Measurements from ENCODE around the gene SLC9C1.
A peak's percentile ranks its signal among the peaks of the same experiment; 100 is the strongest.

Gene SLC9C1

GRCh38 chr3:112122870-112123269 lies 171.1 kb downstream of the SLC9C1 start:
- Histone ChIP-seq H3K4me3 (replicated peaks; ENCODE audit: low read depth, low read length) (no peak overlapping the region), H3K36me3 (ENCODE audit: control insufficient read depth, insufficient read depth, low read length) (peaks cover 28% of the 10 kb centered on the region), H3K27me3 (replicated peaks; ENCODE audit: control insufficient read depth, insufficient read depth, low read length) (no peaks in the 10 kb centered on the region)
- TF ChIP-seq CTCF (IDR thresholded peaks at IDR 0.05; ENCODE audit: insufficient read depth, low read length, poor library complexity, severe bottlenecking): no peak
- no peak for DNase-seq (ENCODE audit: extremely low read depth, insufficient read length)

- DNase-seq (ENCODE audit: extremely low read depth, insufficient read length): no peak
- Histone ChIP-seq H3K4me3 (replicated peaks; ENCODE audit: low read depth, low read length) (no peak overlapping the region), H3K36me3 (ENCODE audit: control insufficient read depth, insufficient read depth, low read length) (peaks cover 28% of the 10 kb centered on the region), H3K27me3 (replicated peaks; ENCODE audit: control insufficient read depth, insufficient read depth, low read length) (no peaks in the 10 kb centered on the region)
- no peak for TF ChIP-seq CTCF (IDR thresholded peaks at IDR 0.05; ENCODE audit: insufficient read depth, low read length, poor library complexity, severe bottlenecking)
Measured at GRCh38 chr3:112121577-112122547, 172.2 kb downstream of the SLC9C1 start.

- Histone ChIP-seq H3K27me3 (replicated peaks; ENCODE audit: control insufficient read depth, insufficient read depth, low read length) (no peaks in the 10 kb centered on the region), H3K4me3 (replicated peaks; ENCODE audit: low read depth, low read length) (no peak overlapping the region)
- DNase-seq (ENCODE audit: extremely low read depth, insufficient read length): peak; percentile 61
Measured at GRCh38 chr3:112119962-112120836, 173.8 kb downstream of the SLC9C1 start.

GRCh38 chr3:112117841-112118571 lies 176.0 kb downstream of the SLC9C1 start:
- peak; percentile 30 for TF ChIP-seq CTCF (IDR thresholded peaks at IDR 0.05; ENCODE audit: insufficient read depth, low read length, poor library complexity, severe bottlenecking)
- Histone ChIP-seq H3K4me3 (replicated peaks; ENCODE audit: low read depth, low read length) (no peak overlapping the region), H3K36me3 (ENCODE audit: control insufficient read depth, insufficient read depth, low read length) (peaks cover 7% of the 10 kb centered on the region), H3K27me3 (replicated peaks; ENCODE audit: control insufficient read depth, insufficient read depth, low read length) (no peaks in the 10 kb centered on the region)
- no peak for DNase-seq (ENCODE audit: extremely low read depth, insufficient read length)

More at GRCh38 chr3:112119962-112120836, 173.8 kb downstream of the SLC9C1 start:
- peaks cover 16% of the 10 kb centered on the region for H3K36me3 ChIP-seq (ENCODE audit: control insufficient read depth, insufficient read depth, low read length)
- no peak for TF ChIP-seq CTCF (IDR thresholded peaks at IDR 0.05; ENCODE audit: insufficient read depth, low read length, poor library complexity, severe bottlenecking)

GRCh38 chr3:112117415-112117814 lies 176.6 kb downstream of the SLC9C1 start:
- no peak for DNase-seq (ENCODE audit: extremely low read depth, insufficient read length)
- Histone ChIP-seq H3K4me3 (replicated peaks; ENCODE audit: low read depth, low read length) (no peak overlapping the region), H3K27me3 (replicated peaks; ENCODE audit: control insufficient read depth, insufficient read depth, low read length) (no peaks in the 10 kb centered on the region), H3K36me3 (ENCODE audit: control insufficient read depth, insufficient read depth, low read length) (peaks cover 5% of the 10 kb centered on the region)
- TF ChIP-seq CTCF (IDR thresholded peaks at IDR 0.05; ENCODE audit: insufficient read depth, low read length, poor library complexity, severe bottlenecking): no peak

Data from GM06990 (cell line).